ENCODE results near the gene CLRN2. TPM values are rescaled to one million over a fixed set of nuclear protein-coding genes. Genes with fewer than 3 reads are reported as not detected.

CLRN2 gene, protein sequence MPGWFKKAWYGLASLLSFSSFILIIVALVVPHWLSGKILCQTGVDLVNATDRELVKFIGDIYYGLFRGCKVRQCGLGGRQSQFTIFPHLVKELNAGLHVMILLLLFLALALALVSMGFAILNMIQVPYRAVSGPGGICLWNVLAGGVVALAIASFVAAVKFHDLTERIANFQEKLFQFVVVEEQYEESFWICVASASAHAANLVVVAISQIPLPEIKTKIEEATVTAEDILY
- not detected in 5 replicates for total RNA-seq (2022; extraction: Qiagen RNA extraction; ENCODE audit: low read depth)

DNA sequence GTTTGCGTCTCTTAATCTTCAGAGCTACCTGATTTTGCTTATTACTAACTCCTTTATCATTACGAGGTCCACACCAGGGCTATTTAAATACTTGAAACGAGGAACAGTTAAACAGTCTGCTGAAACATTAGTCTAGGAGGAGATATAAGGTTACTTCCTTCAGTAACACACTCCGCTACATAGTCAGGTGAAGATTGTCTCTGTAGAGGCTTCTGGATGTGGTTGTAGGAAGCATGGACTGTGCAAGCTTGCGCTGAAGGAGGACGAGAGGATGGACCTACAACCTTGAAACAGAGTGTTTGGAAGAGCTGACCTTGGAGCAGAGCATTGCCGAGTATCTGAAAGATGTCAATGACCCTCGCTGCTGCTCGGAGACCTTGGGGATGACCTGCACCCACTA lies at the start of gene CLRN2:
TSS of gene CLRN2 (plus strand) at position 301 of the 400 bp plus-strand sequence. CDS start 102 bp downstream, outside the sequence.

DNA sequence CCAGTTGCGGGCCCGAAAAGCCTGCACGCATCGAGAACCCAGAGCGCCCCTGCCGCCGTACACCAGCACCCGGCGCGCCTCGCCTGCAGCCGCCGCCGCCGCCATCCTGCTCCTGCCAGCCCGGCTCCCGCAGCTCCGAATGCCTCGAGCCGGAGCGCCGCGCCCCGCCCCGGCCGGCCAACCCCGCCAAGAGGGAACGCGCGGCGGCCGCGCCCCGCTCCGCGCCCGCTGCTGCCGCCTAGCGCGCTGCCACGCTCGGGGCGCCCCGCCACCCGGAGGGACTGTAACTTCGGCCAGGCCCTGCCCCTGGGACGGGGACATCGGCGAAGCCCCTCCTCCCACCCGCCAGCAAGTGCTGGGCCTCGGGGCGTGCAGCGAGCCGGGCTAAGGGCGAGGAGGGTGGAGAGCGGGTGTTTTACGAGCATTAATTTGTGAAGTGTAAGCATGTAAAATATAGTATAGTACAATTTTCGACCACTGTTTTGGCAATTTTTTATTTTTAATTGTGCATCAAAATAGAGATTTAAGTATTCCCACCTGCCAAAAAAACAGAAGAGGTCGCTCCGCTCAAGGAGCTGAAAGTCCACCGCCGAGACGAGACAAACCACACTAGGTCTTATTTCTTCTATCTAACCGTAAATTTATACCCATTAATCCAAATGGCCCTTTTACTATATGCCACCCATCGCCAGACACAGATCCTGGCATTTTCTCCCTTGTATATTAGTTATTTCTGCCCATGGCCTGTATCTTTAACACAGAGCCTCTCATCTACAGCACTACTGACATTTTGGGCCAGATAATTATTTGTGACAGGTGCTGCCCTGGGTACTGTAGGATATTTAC lies 2.8 kb upstream of the CLRN2 start, which contains the start of gene QDPR:
TSS of gene QDPR (minus strand) at position 141 of the 846 bp plus-strand sequence. CDS start at position 105, 36 bp downstream.

Other genes starting within 250 kb of the CLRN2 start
- gene QDPR, start 3.1 kb upstream of the CLRN2 start, total RNA-seq (2022; extraction: Qiagen RNA extraction; ENCODE audit: low read depth): 46.7 to 52.7 TPM (median 50.4 TPM) in 5 replicates
- 32.9 to 41.4 TPM (median 35.7 TPM) in 5 replicates for gene LAP3, start 62.0 kb downstream of the CLRN2 start, total RNA-seq (2022; extraction: Qiagen RNA extraction; ENCODE audit: low read depth)
- gene MED28, start 99.5 kb downstream of the CLRN2 start, total RNA-seq (2022; extraction: Qiagen RNA extraction; ENCODE audit: low read depth): 34.6 to 38.5 TPM (median 35.2 TPM) in 5 replicates

Measured in A549 treated with GW870086 at 1 μM for 4 hours (cell line).